GM13977 (cell line): ENCODE data around the gene FSTL4.

Experiments
- DNase-seq: peaks from one replicate; pipeline ENCODE4 v3.0.0; 2012; ENCODE audit warnings: low spot score
- CTCF ChIP-seq: IDR thresholded peaks from 2 replicates; pipeline ENCODE4 v1.5.1; 2012; ENCODE audit warnings: mild to moderate bottlenecking, control low read depth; ENCODE audit not compliant: insufficient read depth; ENCODE audit errors: extremely low read depth, missing control alignments
- in situ Hi-C: fragments of 300-500 bp; cut with MboI; formaldehyde crosslinking; loops from one replicate; pipeline ENCODE4 v1.12.0; 2022; ENCODE audit warnings: low sequenced_read_pairs, low pct_unique_long_range_greater_than_20kb, mixed read lengths, inconsistent platforms; ENCODE audit not compliant: unreplicated experiment

Gene FSTL4

GRCh38 chr5:133286483-133286882 is 325.9 kb downstream of the FSTL4 start:
- no peak for DNase-seq
- no peak for TF ChIP-seq CTCF
- in situ Hi-C loops: loop anchor here (25.0 kb wide), 1 partner anchor 174 kb away; no protein-coding TSS in a partner anchor

- no peak for DNase-seq
- in situ Hi-C loops: loop anchor here (25.0 kb wide), 1 partner anchor 173 kb away; no protein-coding TSS in a partner anchor
- no peak for TF ChIP-seq CTCF
These were observed 326.7 kb downstream of the FSTL4 start for GRCh38 chr5:133285583-133286021.

- no peak for DNase-seq
- in situ Hi-C loops: loop anchor here (25.0 kb wide), 1 partner anchor 172 kb away; no protein-coding TSS in a partner anchor
- TF ChIP-seq CTCF: no peak
These were observed 328.0 kb downstream of the FSTL4 start for GRCh38 chr5:133284306-133284705.

- no peak for TF ChIP-seq CTCF
- in situ Hi-C loops: loop anchor here (25.0 kb wide), 1 partner anchor 166 kb away; no protein-coding TSS in a partner anchor
- no peak for DNase-seq
These were observed 334.0 kb downstream of the FSTL4 start for GRCh38 chr5:133278317-133278716.

GRCh38 chr5:133277744-133278143 is 334.6 kb downstream of the FSTL4 start:
- in situ Hi-C loops: loop anchor here (25.0 kb wide), 1 partner anchor 165 kb away; no protein-coding TSS in a partner anchor
- no peak for DNase-seq
- no peak for TF ChIP-seq CTCF

GRCh38 chr5:133276171-133276570 is 336.2 kb downstream of the FSTL4 start:
- in situ Hi-C loops: loop anchor here (25.0 kb wide), 1 partner anchor 164 kb away; no protein-coding TSS in a partner anchor
- DNase-seq: no peak
- no peak for TF ChIP-seq CTCF

GRCh38 chr5:133275631-133276030 is 336.7 kb downstream of the FSTL4 start:
- no peak for DNase-seq
- no peak for TF ChIP-seq CTCF
- in situ Hi-C loops: loop anchor here (25.0 kb wide), 1 partner anchor 163 kb away; no protein-coding TSS in a partner anchor
